Kidney (tissue), 14 donors: ENCODE data around the gene ARAP1. TPM values are rescaled to one million over a fixed set of nuclear protein-coding genes. Genes with fewer than 3 reads are reported as not detected.

Experiments used
- DNase-seq, 5 donors: peaks; one replicate each; pipeline ENCODE4 v3.0.0-alpha.2; 2013 to 2020
- FAIRE-seq: peaks from 2 replicates; lab custom pipeline; 2012; peaks lifted over from hg19 to GRCh38; lab: Jason Lieb, UNC
- H3K27ac ChIP-seq, 2 donors: one replicate each; pipeline ENCODE4 v1.7.0; 2013; ENCODE audit warnings: low read depth in 2 of 2, low read length in 2 of 2, inconsistent platforms in 1 of 2
- H3K27me3 ChIP-seq: one replicate; pipeline ENCODE4 v1.7.1; 2013; ENCODE audit warnings: low read length, inconsistent platforms; ENCODE audit not compliant: control insufficient read depth, insufficient read depth
- H3K36me3 ChIP-seq, 3 donors: one replicate each; pipeline versions ENCODE4 v1.7.0 to v1.7.1; 2013; ENCODE audit warnings: low read length in 3 of 3, control low read depth in 1 of 3, inconsistent platforms in 1 of 3; ENCODE audit not compliant: insufficient read depth in 3 of 3, control insufficient read depth in 2 of 3
- H3K4me1 ChIP-seq, 3 donors: one replicate each; pipeline versions ENCODE4 v1.7.0 to v1.7.1; 2013; ENCODE audit warnings: low read length in 3 of 3, inconsistent platforms in 1 of 3, low read depth in 1 of 3; ENCODE audit not compliant: control insufficient read depth in 2 of 3, insufficient read depth in 2 of 3
- H3K4me3 ChIP-seq, 3 donors: one replicate each; pipeline versions ENCODE4 v1.7.0 to v1.8.1; 2013; ENCODE audit warnings: low read length in 3 of 3, control low read depth in 1 of 3, inconsistent platforms in 1 of 3
- H3K9ac ChIP-seq, 3 donors: one replicate each; pipeline versions ENCODE4 v1.7.0 to v1.7.1; 2013; ENCODE audit warnings: low read length in 3 of 3, control low read depth in 1 of 3, inconsistent platforms in 1 of 3
- H3K9me3 ChIP-seq, 3 donors: one replicate each; pipeline versions ENCODE4 v1.7.0 to v1.7.1; 2013; ENCODE audit warnings: low read length in 3 of 3, control low read depth in 1 of 3, inconsistent platforms in 1 of 3; ENCODE audit not compliant: control insufficient read depth in 2 of 3, insufficient read depth in 1 of 3
- CTCF ChIP-seq: IDR thresholded peaks from 3 replicates; pipeline ENCODE4 v1.5.1; 2012; ENCODE audit warnings: mild to moderate bottlenecking, moderate library complexity, borderline replicate concordance; ENCODE audit not compliant: insufficient read depth; ENCODE audit errors: extremely low read depth
- intact Hi-C: fragments of 100-400 bp; cut with DNase I; formaldehyde crosslinking; loops from one replicate; pipeline ENCODE4 v1.11.1; 2022
- polyA plus RNA-seq: library from polyadenylated mRNA; stranded (reverse); fragments of 350-450 nt; fragmentation: Illumina TruSeq; extraction: RNeasy Lipid Tissue Mini Kit (QIAGEN cat#74804); gene quantifications from one replicate; pipeline ENCODE4 v1.2.3, GENCODE V29; 2014; ENCODE audit warnings: low read depth, low replicate concordance; ENCODE audit not compliant: insufficient read depth
- total RNA-seq: library from RNA; stranded (reverse); fragmentation: NEBNext Ultra II Directional; extraction: Animal tissue kit (Norgen Biotek cat#: 25700); gene quantifications from one replicate; pipeline ENCODE4 v1.2.1, GENCODE V29; 2021
- donor health status: control.
- donor health status: control.
- donor health status: control.
- donor health status: control.
- donor health status: control.
- donor health status: DM: yes; HTN: yes; CAD: no.
- donor health status: Normal renal cell carcinoma (clear cell type).

The ARAP1 gene
- total and polyA plus RNA-seq, 2 donors from 2014 or later, result 58.2 to 80.8 TPM

- H3K9me3 ChIP-seq, result no peaks in the 10 kb centered on the region
- no peak for TF ChIP-seq CTCF
- peak overlapping the region in 2 of 3 donors; percentile 38 to 39 for H3K4me3 ChIP-seq
- no peaks in the 10 kb centered on the region for H3K36me3 ChIP-seq
- intact Hi-C loops, result loop anchor here (5.0 kb wide), 1 partner anchor 52 kb away; no protein-coding TSS in a partner anchor
- H3K27me3 ChIP-seq, result peaks cover 15% of the 10 kb centered on the region
- no peak for FAIRE-seq
- DNase-seq, result peak in 1 of 5 donors; percentile 79
- peak overlapping the region in 1 of 2 donors; percentile 48 for H3K27ac ChIP-seq
- peaks cover 0 to 5% (median 0%) of the 10 kb centered on the region in 3 donors for H3K4me1 ChIP-seq
- H3K9ac ChIP-seq, result peak overlapping the region in 1 of 3 donors; percentile 30
These were observed 112.5 kb downstream of the ARAP1 start for GRCh38 chr11:72639502-72640375.

- H3K9ac ChIP-seq, result no peak overlapping the region
- peaks cover 15% of the 10 kb centered on the region for H3K27me3 ChIP-seq
- intact Hi-C loops, result no loop called here
- no peaks in the 10 kb centered on the region for H3K9me3 ChIP-seq
- FAIRE-seq (no peak), DNase-seq (no peak)
- H3K27ac ChIP-seq, result no peak overlapping the region
- no peak overlapping the region for H3K4me3 ChIP-seq
- no peak for TF ChIP-seq CTCF
- peaks cover 0 to 9% (median 3%) of the 10 kb centered on the region in 3 donors for H3K4me1 ChIP-seq
- no peaks in the 10 kb centered on the region for H3K36me3 ChIP-seq
These were observed 114.3 kb downstream of the ARAP1 start for GRCh38 chr11:72637926-72638325.

- Histone ChIP-seq H3K9ac (no peak overlapping the region), H3K9me3 (no peaks in the 10 kb centered on the region), H3K36me3 (no peaks in the 10 kb centered on the region), H3K27me3 (peaks cover 15% of the 10 kb centered on the region), H3K27ac (no peak overlapping the region), H3K4me1 (peaks cover 0 to 13% (median 3%) of the 10 kb centered on the region in 3 donors), H3K4me3 (no peak overlapping the region)
- intact Hi-C loops, result no loop called here
- FAIRE-seq (no peak), DNase-seq (no peak)
- TF ChIP-seq CTCF, result no peak
These were observed 115.0 kb downstream of the ARAP1 start for GRCh38 chr11:72637198-72637597.
